GM18907 (cell line): Measurements from ENCODE around the gene PLAAT4.
A peak's percentile ranks its signal among the peaks of the same experiment; 100 is the strongest.
"Not testable (repeated sequence)": the region's sequence is repeated elsewhere in the genome, so short reads cannot be mapped to it uniquely, and the experiment has no call there.

Experiments
- ATAC-seq: cut with Tn5 transposase; IDR thresholded peaks from one replicate; pipeline ENCODE4 v1.9.1; 2021; ENCODE audit warnings: mild to moderate bottlenecking, moderate library complexity; ENCODE audit not compliant: unreplicated experiment

The PLAAT4 gene

GRCh38 chr11:63537293-63538101, 889 bp downstream of the PLAAT4 start:
- no peak for ATAC-seq

- ATAC-seq, result not testable (repeated sequence)
Measured at GRCh38 chr11:63542506-63542905, 5.9 kb downstream of the PLAAT4 start.

- ATAC-seq, result no peak
Measured at GRCh38 chr11:63543711-63544110, 7.1 kb downstream of the PLAAT4 start.

GRCh38 chr11:63547061-63547460, 10.5 kb downstream of the PLAAT4 start:
- ATAC-seq, result no peak

GRCh38 chr11:63548178-63548577, 11.6 kb downstream of the PLAAT4 start:
- ATAC-seq, result no peak

- no peak for ATAC-seq
Measured at GRCh38 chr11:63549411-63549810, 12.8 kb downstream of the PLAAT4 start.

- ATAC-seq, result not testable (repeated sequence)
Measured at GRCh38 chr11:63550156-63550700, 13.6 kb downstream of the PLAAT4 start.

- no peak for ATAC-seq
Measured at GRCh38 chr11:63551091-63551888, 14.7 kb downstream of the PLAAT4 start.

GRCh38 chr11:63551889-63552266, 15.3 kb downstream of the PLAAT4 start:
- ATAC-seq, result no peak

GRCh38 chr11:63552921-63553320, 16.3 kb downstream of the PLAAT4 start:
- ATAC-seq, result no peak

- peak; percentile 67 for ATAC-seq
Measured at GRCh38 chr11:63553759-63554158, 17.2 kb downstream of the PLAAT4 start.

GRCh38 chr11:63554877-63555223, 18.2 kb downstream of the PLAAT4 start:
- ATAC-seq, result no peak

- ATAC-seq, result no peak
Measured at GRCh38 chr11:63556404-63557013, 19.9 kb downstream of the PLAAT4 start.

- ATAC-seq, result no peak
Measured at GRCh38 chr11:63557570-63557969, 21.0 kb downstream of the PLAAT4 start.

- ATAC-seq, result no peak
Measured at GRCh38 chr11:63558459-63559157, 22.0 kb downstream of the PLAAT4 start.

GRCh38 chr11:63560506-63561180, 24.0 kb downstream of the PLAAT4 start:
- ATAC-seq, result no peak

- ATAC-seq, result peak; percentile 5
Measured at GRCh38 chr11:63563201-63564055, 26.8 kb downstream of the PLAAT4 start, which contains the start of gene PLAAT2. Gene PLAAT2, minus strand, starts transcription at chr11:63563379. Its CDS starts 55 bp downstream, at chr11:63563324.

- ATAC-seq, result peak; percentile 56
Measured at GRCh38 chr11:63564056-63564774, 27.6 kb downstream of the PLAAT4 start.
